ENCODE measurements around the gene EPM2AIP1. TPM values are rescaled to one million over a fixed set of nuclear protein-coding genes. Genes with fewer than 3 reads are reported as not detected.

Gene EPM2AIP1
- total and polyA plus RNA-seq, 2 of the 8 experiments (the other 6 are each of a cell fraction or from before 2014, with no cell fraction given), result 6.6 to 9.0 TPM

DNA sequence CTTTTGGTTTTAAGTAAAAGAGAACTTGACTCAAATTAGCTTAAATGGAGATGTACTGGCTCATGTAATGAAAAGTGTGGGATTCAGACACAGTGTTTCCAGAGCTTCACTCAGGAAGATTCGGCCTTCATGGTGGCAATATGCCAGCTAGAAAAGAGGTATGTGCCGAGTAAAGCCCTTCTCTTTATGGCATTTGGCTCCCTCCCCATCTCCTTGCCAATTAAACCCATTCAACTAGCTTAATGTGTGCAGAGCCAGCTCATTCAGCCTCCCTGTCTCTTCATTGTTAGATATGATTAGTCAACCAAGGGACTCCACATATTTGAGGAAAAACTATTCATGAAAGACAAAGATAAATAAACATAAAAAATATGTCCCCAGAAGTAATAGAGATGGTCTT lies 33.1 kb downstream of the EPM2AIP1 start:
- Histone ChIP-seq H3K56ac (replicated peaks; ENCODE audit: insufficient read length, low read depth, low read length) (no peak overlapping the region), H3K23me2 (ENCODE audit: low read depth, low read length) (no peaks in the 10 kb centered on the region), H2AK5ac (ENCODE audit: low read depth, low read length) (no peak overlapping the region), H3K27me3 (replicated peaks in 1 of 4; ENCODE audit: control insufficient read depth in 3 of 4, extremely low read depth in 1 of 4, insufficient read depth in 3 of 4, low read length in 3 of 4) (no peaks in the 10 kb centered on the region), H4K91ac (replicated peaks; ENCODE audit: insufficient read length, low read length) (no peak overlapping the region), H2BK12ac (ENCODE audit: low read depth, low read length) (no peak overlapping the region), H4K5ac (ENCODE audit: insufficient read length, low read depth, low read length) (no peak overlapping the region), H3K36me3 (ENCODE audit: control insufficient read depth in 2 of 4, insufficient read depth in 4 of 4, low read length in 3 of 4) (no peaks in the 10 kb centered on the region), H3K79me2 (ENCODE audit: control insufficient read depth in 1 of 2, insufficient read depth in 2 of 2, low read length in 2 of 2) (no peaks in the 10 kb centered on the region), H3K27ac (ENCODE audit: low read depth, low read length) (no peak overlapping the region), H3K79me1 (ENCODE audit: low read depth, low read length) (no peaks in the 10 kb centered on the region), H2AFZ (ENCODE audit: low read length) (no peak overlapping the region), H3K4me3 (ENCODE audit: extremely low read depth in 1 of 4, insufficient read depth in 2 of 4, low read depth in 3 of 4, low read length in 4 of 4) (no peak overlapping the region), H3K4ac (replicated peaks; ENCODE audit: insufficient read length, low read depth, low read length) (no peak overlapping the region), H3K9me3 (ENCODE audit: insufficient read depth in 2 of 2, low read depth in 1 of 2, low read length in 1 of 2) (no peaks in the 10 kb centered on the region), H3K9ac (replicated peaks in 1 of 4; ENCODE audit: extremely low read depth in 1 of 4, low read depth in 3 of 4, low read length in 3 of 4) (no peak overlapping the region), H2BK15ac (ENCODE audit: low read length) (no peak overlapping the region), H3K18ac (ENCODE audit: extremely low read depth, low read length) (no peak overlapping the region), H2BK120ac (replicated peaks; ENCODE audit: low read depth, low read length) (no peak overlapping the region), H3K14ac (ENCODE audit: insufficient read length) (no peak overlapping the region), H3K23ac (ENCODE audit: insufficient read length) (no peak overlapping the region), H3K4me1 (replicated peaks in 1 of 4; ENCODE audit: control insufficient read depth in 3 of 4, insufficient read depth in 4 of 4, low read length in 3 of 4) (peaks cover 0 to 2% (median under 1%) of the 10 kb centered on the region in 4 experiments; a peak in 4 of 7 replicates), H4K8ac (ENCODE audit: extremely low read depth, insufficient read depth, low read length) (no peak overlapping the region), H2BK20ac (ENCODE audit: low read length) (no peak overlapping the region), H2BK5ac (ENCODE audit: low read depth, low read length) (no peak overlapping the region), H3K4me2 (ENCODE audit: insufficient read depth in 1 of 2, low read depth in 2 of 2, low read length in 2 of 2) (no peak overlapping the region), H4K20me1 (replicated peaks in 1 of 2; ENCODE audit: control insufficient read depth in 1 of 2, insufficient read depth in 2 of 2, low read length in 2 of 2) (no peaks in the 10 kb centered on the region)
- POLR2A ChIA-PET (ENCODE audit: partially characterized antibody), result interaction anchor here (0.7 kb wide), 1 partner anchor 17 kb away, joined by 4 read pairs; no protein-coding TSS in a partner anchor
- FAIRE-seq (no peak), DNase-seq (ENCODE audit: low read depth in 1 of 2, low spot score in 2 of 2) (no peak)
- CTCF ChIA-PET (ENCODE audit: partially characterized antibody), result interaction anchor here (0.6 to 9.6 kb wide), 24 partner anchors 10 to 333 kb away, joined by 3 to 125 read pairs (median 9); partner anchors contain the start of genes EPM2AIP1, MLH1 and TRANK1
- WGBS, 2 experiments (ENCODE audit: extremely low coverage in 1 of 2, insufficient coverage in 1 of 2, insufficient read length in 1 of 2, insufficient replicate concordance in 2 of 2, low coverage in 1 of 2, low lambda C conversion rate in 2 of 2, missing lambda C conversion rate in 1 of 2), result 79% methylated on average over 2 of the region's 2 CpGs; no CpG with 5 or more reads in 1 of the 2 experiments
- no peak for TF ChIP-seq SP4 (IDR thresholded peaks at IDR 0.05; ENCODE audit: low read length)
- TF ChIP-seq CBX8 (IDR thresholded peaks at IDR 0.05; ENCODE audit: borderline replicate concordance, low read depth, low read length), result no peak
- TF ChIP-seq POLR2A (IDR thresholded peaks at IDR 0.05; ENCODE audit: control extremely low read depth in 1 of 2, low read depth in 2 of 2, low read length in 2 of 2), result no peak
- no peak for TF ChIP-seq SIX5 (IDR thresholded peaks at IDR 0.05; ENCODE audit: low read depth, low read length)
